Bladder microvascular endothelial cell (primary cell): ENCODE data around the gene FPR3. TPM values are rescaled to one million over a fixed set of nuclear protein-coding genes. Genes with fewer than 3 reads are reported as not detected.

ENCODE experiments used
- total RNA-seq: library from RNA; depleted of rRNA; stranded (reverse); fragments of >200 nt; gene quantifications from 2 replicates; pipeline ENCODE4 v1.2.3, GENCODE V29; 2014

Gene FPR3, protein sequence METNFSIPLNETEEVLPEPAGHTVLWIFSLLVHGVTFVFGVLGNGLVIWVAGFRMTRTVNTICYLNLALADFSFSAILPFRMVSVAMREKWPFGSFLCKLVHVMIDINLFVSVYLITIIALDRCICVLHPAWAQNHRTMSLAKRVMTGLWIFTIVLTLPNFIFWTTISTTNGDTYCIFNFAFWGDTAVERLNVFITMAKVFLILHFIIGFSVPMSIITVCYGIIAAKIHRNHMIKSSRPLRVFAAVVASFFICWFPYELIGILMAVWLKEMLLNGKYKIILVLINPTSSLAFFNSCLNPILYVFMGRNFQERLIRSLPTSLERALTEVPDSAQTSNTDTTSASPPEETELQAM
- not detected in 2 replicates for total RNA-seq

DNA sequence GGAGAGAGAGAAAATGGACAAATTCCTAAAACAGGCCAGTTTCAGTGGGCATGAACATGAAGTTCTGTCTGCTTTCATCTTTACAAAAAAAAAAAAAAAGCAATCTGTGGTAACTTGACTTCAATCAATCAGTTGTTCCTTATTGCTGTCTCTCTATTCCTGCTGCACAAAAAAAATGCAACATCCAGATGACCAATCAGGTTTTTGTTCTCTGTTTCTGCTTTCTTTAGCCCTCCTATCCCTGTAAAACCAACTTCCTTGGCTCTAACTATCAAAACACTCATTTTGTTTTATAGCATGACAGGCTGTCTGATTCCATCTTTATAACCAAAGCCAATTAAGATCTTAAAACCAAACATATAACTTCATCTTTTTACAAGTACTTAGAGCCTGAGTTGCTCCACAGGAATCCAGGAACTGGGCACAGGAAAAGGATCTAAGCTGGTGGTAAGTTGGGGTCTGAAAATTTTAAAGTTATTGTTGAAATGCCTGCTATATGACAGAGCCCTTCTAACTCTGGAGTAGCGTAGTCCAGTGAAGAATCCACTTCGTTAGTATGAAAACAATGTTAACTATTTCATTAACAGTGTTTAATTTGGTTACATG lies at the start of gene FPR3:
Gene FPR3 (plus strand): TSS at position 273 of the 606 bp plus-strand sequence. CDS start 28,592 bp downstream, outside the sequence.

DNA sequence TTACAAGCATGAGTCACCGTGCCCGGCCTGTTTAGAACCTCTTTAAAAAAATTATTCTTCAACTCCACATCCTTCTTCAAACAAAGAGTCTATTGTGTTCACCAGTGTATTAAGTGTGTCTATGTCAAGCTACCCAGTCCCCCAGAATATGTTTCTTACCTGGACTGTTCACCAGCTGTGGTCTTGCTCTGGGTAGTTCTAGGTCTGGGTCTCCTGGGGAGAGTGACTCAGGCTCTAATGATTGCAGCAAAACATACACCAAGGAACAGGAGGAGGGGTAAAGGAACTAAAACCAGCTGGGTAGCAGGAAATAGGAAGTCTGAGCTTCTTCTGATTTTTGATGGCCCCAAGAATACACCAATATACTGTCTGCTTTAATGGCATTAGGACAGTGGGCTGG lies 43.3 kb upstream of the FPR3 start, which contains the start of gene FPR1:
Gene FPR1 (minus strand): TSS at position 224 of the 400 bp plus-strand sequence. CDS start 4,884 bp downstream, outside the sequence.

DNA sequence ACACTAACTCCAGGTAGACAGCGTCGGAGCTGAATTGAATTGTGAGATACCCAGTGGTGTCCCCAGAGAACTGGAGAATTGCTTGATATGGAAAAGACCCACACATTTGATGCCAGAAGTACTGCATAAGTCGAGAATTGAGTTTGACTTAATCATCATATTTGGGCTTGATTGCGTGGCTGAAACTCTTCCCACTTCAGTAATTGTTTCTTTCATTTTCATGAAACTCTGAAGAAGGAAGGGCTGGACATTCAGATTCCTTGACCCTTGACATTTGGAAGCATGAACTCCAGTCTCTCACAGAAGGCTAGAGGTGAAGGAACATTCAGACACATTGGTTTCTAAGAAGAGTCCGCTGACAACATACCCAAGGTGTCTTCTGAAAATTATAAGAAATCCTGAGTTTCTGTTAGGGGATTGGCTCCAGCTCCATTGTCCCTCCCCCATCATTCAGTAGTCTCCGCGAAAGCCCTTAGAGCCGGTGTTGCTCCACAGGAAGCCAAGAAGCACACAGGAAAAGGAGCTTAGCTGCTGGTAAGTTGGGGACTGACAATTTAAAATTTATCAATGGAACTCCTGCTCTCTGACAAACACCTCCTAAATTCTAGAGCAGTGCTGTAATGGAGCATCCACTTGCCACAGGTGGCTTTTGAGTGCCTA lies 34.1 kb upstream of the FPR3 start, which contains the start of gene FPR2:
Gene FPR2 (plus strand): TSS at position 484 of the 660 bp plus-strand sequence. CDS start 7,479 bp downstream, outside the sequence.

Other genes starting within 250 kb of the FPR3 start
- 2.6 and 7.4 TPM in 2 replicates for gene ZNF175, start 223.9 kb upstream of the FPR3 start, total RNA-seq
- not detected in 2 replicates for gene SIGLEC5, start 164.8 kb upstream of the FPR3 start, total RNA-seq
- 0.13 TPM in 1 of 2 replicates, not detected in the other for gene SIGLEC14, start 148.3 kb upstream of the FPR3 start, total RNA-seq
- gene SPACA6, start 101.8 kb upstream of the FPR3 start, total RNA-seq: 4.7 and 8.5 TPM in 2 replicates
- not detected in 2 replicates for gene HAS1, start 71.2 kb upstream of the FPR3 start, total RNA-seq
- not detected in 2 replicates for gene FPR1, start 43.3 kb upstream of the FPR3 start, total RNA-seq
- not detected in 2 replicates for gene FPR2, start 34.0 kb upstream of the FPR3 start, total RNA-seq
- 1.6 and 6.9 TPM in 2 replicates for gene ZNF577, start 92.8 kb downstream of the FPR3 start, total RNA-seq
- gene ZNF649, start 109.9 kb downstream of the FPR3 start, total RNA-seq: 4.4 and 11.0 TPM in 2 replicates
- gene ZNF613, start 132.3 kb downstream of the FPR3 start, total RNA-seq: 5.3 and 14.6 TPM in 2 replicates
- 6.2 and 11.2 TPM in 2 replicates for gene ZNF350, start 191.7 kb downstream of the FPR3 start, total RNA-seq
- gene ZNF615, start 213.1 kb downstream of the FPR3 start, total RNA-seq: 7.9 and 11.8 TPM in 2 replicates
- gene ZNF614, start 233.2 kb downstream of the FPR3 start, total RNA-seq: 6.5 and 9.4 TPM in 2 replicates